ENCODE data around the gene IQCF5.

DNA sequence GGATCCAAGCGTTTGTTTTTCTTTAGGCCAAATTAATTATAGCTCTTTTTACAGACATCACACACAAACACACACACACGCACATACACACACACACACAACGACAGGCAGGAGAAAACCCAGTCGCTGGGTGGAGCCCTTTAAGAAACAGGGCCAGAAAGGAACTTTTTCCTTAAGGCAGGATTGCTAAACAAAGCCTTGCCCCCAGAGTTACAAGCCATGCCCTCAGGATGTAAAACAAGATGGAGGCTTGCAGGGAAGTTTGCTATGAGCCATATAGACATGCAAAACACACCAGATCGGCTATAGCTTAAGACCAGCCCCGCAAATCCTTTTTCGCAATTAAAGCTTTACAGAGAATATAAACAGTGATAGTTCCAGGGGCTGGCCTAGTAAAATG, 30.3 kb downstream of the IQCF5 start:
- TF ChIP-seq, protein P1, sequence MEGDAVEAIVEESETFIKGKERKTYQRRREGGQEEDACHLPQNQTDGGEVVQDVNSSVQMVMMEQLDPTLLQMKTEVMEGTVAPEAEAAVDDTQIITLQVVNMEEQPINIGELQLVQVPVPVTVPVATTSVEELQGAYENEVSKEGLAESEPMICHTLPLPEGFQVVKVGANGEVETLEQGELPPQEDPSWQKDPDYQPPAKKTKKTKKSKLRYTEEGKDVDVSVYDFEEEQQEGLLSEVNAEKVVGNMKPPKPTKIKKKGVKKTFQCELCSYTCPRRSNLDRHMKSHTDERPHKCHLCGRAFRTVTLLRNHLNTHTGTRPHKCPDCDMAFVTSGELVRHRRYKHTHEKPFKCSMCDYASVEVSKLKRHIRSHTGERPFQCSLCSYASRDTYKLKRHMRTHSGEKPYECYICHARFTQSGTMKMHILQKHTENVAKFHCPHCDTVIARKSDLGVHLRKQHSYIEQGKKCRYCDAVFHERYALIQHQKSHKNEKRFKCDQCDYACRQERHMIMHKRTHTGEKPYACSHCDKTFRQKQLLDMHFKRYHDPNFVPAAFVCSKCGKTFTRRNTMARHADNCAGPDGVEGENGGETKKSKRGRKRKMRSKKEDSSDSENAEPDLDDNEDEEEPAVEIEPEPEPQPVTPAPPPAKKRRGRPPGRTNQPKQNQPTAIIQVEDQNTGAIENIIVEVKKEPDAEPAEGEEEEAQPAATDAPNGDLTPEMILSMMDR (IDR thresholded peaks at IDR 0.05): no peak
- TF ChIP-seq EP300 (IDR thresholded peaks at IDR 0.05) (no peak), POLR2A (IDR thresholded peaks at IDR 0.05) (no peak)

Data from tibial nerve (tissue), 4 donors.